T follicular helper cell (primary cell): ENCODE data around the gene PHF2.

Experiments used
- DNase-seq: peaks from one replicate; pipeline ENCODE4 v3.0.0-alpha.2; 2020; ENCODE audit warnings: low read depth
- total RNA-seq, 2 experiments: gene quantifications; one replicate each; lab custom pipeline; 2026; lab: John Stamatoyannopoulos, UW

The PHF2 gene
- 49.5 to 94.1 reads per million in 2 experiments for total RNA-seq

DNA sequence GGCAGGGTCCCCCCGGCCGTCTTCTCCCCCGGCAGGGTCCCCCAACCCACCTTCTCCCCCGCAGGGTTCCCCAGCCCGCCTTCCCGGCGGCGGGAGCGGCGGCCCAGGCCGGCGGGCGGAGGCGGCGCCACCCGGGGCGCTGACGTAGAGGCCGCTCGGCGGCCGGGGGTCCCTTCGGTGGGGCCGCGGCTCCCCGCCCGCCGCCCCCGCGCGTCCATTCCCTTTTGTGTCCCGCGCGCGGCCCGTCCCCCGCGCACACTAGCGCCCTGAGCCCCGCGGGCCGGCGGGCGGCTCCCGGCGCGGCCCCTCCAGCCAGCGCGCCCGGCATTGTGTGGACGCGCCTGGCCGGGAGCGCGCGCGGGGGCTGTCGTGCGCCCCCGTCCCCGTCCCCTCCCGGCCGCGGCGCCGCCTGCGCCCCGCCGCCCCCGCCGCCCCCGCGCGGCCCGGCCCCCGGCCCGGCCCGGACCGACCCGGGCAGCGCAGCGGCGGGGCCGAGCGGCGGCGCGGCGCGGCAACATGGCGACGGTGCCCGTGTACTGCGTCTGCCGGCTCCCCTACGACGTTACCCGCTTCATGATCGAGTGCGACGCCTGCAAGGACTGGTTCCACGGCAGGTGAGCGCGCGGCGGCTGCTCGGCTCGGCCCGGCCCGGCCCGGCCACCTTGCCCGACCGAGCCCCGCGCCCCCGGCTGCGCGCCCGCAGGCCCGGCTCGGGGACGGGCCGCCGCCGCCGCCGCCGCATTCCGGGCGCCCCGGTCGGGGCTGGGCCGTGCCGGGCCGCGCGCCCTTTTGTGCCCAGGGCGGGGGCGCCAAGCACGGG is at the start of gene PHF2:
Gene PHF2, plus strand, starts transcription at position 327 of the 820 bp plus-strand sequence. Its CDS starts 190 bp downstream, at position 517.
- no peak for DNase-seq

DNA sequence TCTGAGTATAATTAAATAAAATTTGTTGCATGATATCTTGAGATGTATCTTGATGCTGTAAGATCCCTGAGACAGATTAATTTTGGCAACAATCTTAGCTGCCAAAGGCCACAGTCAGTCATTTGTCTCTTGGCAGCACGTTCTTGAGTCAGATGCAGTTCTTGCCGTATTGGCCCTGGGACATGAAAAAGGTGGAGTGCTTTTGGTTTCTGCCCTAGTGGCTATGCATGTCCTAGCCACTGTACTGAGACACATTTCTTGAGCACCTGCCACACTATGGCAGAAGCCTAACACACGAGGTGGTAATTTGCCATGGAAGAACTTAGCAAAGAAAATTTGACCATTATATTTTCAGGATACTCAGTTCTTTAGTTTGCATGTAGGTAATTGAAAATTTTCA is 45.0 kb upstream of the PHF2 start:
- no peak for DNase-seq

DNA sequence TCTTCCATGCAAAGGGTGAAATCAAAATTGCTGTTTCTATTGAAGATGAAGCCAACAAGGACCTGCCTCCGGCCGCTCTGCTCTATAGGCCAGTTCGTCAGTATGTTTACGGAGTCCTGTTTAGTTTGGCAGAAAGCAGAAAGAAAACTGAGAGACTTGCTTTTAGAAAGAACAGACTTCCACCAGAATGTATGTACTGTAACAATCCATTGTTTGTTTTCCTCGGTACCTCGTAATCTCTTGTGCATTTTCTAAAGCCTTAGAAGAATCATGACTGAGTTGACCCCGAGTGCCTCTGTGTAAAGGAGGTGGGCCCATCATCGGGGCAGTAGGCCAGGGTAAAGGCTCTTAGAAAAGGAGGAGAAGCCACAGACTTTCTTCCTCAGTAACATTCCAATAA is 44.2 kb upstream of the PHF2 start:
- DNase-seq = no peak

DNA sequence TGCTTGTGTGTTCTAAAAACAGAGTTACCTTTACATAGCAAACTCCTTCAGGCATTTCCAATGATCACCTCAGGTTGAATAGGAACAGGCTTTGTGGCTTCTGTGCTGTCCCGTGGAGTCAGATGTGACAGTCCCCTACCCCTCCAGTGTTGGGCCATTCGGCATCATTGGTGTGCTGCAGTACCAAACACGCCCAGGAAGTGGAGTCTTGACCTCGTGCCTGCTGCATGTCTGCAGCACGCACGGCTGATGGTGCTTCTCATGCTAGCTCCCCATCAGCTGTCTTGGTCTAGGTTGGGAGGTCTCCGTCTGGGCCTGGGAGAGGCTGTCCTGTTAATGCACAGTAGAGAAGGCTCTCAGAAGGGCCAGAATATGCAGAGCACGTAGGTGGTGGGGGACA is 42.5 kb upstream of the PHF2 start:
- no peak for DNase-seq

DNA sequence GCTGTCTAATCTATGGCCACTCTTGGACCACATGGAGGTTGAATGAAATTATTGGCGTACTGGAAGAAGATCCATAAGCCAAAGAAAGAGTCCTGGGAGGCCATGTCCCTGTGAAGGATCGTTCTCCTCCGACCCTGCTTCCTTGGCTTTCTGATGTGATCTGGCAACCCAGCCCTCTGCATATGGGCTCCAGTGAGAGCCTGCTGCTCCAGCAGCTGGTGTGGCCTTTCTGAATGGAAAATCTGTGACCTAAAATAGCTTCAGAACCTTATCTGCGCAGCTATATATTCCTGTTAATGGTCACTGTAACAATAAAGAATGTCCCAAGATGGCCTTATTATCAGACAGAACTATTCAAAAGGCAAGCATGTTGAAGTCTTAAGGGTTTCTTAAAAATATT is 40.2 kb upstream of the PHF2 start:
- no peak for DNase-seq

DNA sequence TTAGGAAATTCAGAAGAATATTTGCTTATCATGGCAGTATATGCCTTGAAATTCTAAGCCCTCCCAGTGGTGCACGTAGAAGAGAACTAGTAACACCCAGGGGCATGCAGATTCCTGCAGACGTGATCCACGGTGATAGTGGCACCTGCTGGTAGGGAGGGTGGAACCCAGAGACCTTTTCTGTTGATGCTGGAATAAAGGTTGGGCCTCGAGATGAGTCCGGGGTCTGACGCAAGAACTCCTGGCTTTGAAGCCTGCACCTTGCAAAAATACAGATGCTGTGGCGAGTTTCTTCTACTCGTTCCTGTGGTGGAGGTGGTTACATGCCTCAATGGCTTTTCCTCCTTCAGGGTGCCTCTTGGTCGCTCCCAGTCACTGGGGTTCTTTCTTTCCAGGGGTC is 39.5 kb upstream of the PHF2 start:
- DNase-seq = no peak

DNA sequence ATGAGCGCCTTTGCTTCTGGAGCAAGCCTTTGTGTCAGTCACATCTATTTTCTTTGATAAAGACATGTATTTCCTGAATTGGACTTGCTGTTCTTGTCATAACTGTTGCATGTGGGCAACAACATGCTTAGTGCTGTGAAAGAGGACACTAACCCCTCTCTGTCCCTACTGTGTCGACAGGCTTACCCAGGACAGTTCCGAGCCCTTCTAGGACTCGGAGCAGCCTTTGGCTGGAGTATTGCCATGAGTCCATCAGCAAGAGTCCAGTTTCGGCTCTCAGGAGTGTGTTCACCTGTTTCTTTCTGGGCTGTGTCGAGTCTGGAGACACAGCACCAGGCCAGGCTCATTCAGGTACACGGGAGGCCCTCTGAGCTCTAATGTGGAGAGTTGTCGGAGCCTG is 36.1 kb upstream of the PHF2 start:
- DNase-seq = no peak

DNA sequence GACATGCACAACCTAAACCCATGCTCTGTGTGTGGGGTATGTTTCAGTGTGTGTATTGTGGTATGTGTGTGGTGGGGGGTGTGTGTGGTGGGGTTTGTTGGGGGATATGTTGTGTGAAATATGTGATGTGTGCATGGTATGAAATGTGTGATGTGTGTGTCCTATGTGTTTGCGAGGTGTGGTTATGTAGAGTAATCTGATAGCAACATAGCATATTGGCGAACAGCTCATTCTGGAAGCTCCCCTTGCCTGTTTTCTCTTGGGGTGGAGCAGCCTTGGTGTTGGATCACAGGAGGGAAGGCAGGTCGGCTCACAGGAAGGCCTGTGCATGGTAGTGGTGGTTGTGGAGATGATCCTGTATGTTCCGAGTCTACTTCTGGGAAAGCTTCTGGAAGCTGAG is 35.4 kb upstream of the PHF2 start:
- no peak for DNase-seq

DNA sequence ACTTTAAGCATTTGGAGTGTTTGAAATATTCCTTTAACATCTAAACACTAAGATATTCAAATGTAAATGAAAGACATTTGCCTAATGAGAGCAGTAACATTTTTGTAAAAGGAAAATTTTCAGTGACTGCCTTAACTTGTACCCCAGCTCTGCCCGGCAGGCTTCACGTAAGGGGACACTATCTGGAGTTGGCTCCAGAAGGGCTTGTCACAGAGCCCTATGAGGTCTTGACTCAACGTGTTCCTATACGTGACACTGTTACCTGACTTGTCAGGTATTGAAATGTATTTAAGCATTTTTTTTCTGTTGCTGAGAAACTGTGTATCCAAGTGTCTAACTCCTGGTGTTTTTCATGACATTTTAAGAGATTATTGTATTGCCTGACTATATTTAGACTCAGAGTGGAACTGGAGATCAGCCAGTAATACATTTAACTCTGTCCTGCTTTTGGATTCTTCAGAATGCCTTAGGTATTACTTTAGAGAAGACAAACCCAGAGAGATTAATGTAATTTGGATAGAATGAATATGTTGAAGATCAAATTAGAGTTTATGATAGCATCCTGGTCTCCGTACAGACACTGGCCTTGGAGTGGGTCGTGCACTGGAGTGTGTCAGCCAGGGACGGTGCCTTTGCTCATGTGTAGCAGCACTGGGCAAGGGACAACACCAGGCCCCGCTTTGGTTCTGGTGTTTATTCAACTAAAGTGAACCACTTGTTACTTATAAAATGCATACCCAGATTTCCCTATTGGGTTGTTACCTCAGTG is 34.6 kb upstream of the PHF2 start:
- no peak for DNase-seq

DNA sequence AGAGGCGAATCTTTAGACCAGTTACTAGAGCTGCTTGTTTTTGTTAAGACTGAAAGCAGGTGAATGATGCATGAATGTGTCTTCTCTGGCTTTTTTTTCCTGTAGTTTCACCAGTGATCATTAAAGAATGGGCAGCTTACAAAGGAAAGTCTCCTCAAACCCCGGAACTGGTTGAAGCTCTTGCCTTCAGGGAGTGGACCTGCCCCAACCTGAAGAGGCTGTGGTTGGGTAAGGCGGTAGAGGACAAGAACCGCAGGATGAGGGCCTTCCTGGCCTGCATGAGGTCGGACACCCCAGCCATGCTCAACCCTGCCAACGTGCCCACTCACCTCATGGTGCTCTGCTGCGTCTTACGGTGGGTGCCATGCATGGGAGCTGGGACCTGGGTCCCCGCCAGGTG is 33.3 kb upstream of the PHF2 start:
- DNase-seq = no peak

DNA sequence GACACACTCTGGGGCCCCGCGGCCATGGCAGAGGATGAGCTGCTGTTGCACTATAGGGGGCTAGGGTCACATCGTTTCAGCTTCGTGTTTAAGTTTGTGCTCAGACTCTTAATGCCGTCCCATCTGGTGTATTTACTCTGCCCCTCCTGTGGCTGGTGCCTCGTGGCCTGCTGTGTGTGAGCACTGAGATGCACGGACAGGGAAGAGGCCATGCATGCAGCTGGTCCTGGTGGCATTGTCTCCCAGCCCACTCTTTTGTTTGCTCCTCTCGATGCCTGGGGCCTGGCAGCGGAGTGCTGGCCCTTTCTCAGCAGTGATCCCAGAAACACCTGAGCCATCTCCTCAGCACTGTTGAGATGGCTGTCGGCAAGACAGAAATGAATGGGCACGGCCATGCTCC is 30.0 kb upstream of the PHF2 start:
- DNase-seq = no peak

DNA sequence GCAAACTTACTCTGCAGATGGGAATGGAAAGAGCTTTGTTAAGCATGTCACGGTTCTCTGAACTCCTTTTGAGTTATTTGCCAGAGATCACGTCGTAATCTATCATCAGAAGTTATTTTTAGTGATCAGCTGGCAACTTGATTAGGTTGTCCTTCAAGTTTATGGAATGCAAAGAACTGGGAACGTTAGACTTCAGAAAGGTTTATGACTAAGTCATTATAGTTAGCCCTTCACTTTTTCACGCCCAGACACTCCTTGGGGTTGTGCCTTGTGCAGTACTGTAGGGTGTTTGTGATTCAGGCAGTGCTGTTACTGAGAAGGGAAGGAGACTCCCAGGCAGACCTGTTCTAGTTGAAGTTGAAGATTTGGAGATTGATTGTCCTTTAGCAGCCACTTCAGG is 26.8 kb upstream of the PHF2 start:
- no peak for DNase-seq

DNA sequence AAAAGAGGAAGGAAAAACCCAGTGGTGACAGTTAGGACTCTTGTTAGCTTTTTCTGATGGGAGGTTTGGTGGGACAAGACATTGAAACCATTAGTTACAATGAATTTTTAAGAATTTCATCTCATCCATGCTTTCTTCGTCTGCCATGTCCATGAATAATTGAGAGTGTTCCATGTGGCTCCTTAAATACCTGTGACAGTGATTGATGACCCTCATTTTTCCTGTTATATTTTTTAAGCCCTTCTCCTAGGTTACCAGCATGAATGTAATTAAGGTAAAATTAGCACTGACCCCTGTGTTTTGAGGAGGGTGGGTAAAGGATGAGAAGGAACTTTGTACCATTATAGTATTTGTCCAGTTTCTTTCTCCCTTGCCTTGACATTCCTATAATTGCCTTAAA is 23.5 kb upstream of the PHF2 start:
- no peak for DNase-seq

DNA sequence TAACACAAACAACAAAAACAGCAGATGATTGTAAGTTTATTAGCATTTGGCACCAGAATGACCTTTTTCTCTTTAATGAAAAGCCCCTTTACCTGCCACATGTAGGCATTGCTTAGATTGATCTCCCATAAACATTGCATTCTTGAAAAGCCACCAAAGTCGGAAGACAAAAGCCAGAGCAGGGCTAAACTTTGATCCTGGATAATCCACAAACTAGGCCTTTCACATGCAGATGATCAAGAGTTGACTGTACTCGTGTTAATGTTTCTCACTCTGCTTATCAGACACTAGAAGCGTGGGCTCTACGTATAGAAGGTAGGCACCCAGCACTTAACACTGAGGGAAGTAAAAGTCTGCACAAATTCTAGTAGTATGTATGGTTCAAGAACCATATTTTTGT is 21.0 kb upstream of the PHF2 start:
- DNase-seq = no peak

DNA sequence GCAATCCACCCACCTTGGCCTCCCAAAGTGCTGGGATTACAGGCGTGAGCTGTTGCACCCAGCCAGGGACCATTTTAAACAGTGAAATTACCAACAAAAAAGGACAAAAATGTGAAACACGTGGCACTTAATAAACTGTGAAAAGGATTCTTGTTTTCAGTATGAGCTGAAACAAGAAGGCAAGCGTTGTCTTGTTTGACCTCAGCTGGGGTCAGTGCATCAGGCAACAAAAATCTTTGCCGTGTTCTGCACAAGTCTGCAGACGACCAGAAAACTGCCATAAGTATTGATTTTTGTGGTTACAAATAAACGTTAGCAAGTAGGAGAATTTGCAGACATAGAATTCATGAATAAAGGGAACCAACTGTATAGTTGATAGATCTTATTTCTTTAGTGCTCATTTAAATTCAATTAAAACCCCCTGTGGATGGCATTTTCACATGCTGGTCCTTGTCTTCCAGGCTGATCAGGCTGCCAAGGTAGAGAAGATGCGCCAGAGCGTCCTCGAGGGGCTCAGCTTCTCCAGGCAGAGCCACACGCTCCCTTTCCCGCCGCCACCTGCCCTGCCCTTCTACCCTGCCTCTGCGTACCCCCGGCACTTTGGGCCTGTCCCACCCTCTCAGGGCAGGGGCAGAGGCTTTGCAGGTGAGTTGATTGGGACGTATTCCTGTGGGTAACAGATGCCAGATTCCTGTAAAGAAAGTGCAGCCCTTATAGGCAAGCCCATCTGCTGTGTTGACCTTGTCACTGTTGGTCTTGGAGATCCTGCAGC is 18.8 kb upstream of the PHF2 start:
- no peak for DNase-seq

DNA sequence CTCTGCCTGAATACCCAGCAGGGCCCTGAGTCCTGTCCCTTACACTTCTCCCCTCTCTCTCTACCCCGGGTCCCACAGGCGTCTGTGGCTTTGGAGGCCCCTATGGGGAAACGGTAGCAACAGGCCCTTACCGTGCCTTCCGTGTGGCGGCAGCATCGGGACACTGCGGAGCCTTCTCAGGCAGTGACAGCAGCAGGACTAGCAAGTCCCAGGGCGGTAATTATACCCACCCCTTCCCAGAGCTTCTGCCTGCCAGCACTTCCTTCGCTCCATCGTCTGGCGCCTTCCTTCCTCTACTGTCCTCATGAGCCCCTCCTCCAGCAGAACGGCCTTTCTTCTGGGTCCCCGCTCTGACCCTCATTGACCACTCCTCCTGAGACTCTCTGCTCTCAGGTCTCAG is 17.9 kb upstream of the PHF2 start:
- no peak for DNase-seq

DNA sequence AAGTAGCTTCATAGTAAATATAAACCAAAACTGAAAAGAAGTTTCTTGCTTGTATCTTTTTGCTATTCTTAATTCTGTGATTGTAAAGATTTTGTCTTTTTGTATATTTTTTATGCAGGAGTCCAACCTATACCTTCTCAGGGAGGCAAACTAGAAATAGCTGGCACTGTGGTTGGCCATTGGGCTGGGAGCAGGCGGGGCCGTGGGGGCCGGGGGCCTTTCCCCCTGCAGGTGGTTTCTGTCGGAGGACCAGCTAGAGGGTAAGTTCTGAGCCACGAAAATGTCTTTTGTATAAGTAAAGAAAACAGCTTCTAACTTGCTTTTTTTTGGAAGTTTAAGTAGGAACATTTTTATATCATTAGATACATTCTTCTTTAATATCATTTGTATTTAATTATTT is 15.4 kb upstream of the PHF2 start:
- no peak for DNase-seq

DNA sequence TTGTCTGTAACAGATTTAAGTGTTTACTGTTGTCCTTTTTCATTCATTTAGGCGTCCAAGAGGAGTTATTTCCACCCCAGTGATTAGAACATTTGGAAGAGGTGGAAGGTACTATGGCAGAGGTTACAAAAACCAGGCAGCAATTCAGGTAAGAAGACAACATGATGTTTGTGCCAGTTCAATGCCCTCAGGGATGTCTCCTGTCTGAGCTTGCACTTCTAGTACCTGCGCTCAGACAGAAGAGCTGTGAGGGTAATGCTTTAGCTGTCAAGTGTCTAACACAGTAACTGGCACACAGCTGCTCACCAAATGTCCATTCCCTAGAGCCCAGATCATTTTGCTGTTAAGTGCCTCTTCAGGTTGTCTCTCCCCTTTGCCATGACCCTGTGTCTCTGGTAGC is 14.2 kb upstream of the PHF2 start:
- no peak for DNase-seq

DNA sequence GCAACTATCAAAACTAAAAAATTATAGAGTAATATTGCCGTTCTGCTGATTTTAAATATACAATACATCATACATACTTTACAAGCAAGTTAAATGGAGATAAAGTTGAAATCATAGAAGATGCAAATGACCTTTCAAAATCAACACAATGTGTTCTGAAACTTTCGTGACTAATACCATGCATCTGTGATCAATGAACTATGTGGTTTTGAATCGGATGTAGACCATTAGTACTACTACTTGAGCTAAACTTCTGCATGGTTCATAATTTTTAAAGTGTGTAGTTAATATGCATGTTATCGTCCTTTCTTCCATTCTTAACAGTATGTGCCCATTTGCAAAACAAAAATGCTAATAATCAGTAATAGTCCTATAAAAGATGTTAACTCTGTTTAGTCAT is 11.3 kb upstream of the PHF2 start:
- no peak for DNase-seq

DNA sequence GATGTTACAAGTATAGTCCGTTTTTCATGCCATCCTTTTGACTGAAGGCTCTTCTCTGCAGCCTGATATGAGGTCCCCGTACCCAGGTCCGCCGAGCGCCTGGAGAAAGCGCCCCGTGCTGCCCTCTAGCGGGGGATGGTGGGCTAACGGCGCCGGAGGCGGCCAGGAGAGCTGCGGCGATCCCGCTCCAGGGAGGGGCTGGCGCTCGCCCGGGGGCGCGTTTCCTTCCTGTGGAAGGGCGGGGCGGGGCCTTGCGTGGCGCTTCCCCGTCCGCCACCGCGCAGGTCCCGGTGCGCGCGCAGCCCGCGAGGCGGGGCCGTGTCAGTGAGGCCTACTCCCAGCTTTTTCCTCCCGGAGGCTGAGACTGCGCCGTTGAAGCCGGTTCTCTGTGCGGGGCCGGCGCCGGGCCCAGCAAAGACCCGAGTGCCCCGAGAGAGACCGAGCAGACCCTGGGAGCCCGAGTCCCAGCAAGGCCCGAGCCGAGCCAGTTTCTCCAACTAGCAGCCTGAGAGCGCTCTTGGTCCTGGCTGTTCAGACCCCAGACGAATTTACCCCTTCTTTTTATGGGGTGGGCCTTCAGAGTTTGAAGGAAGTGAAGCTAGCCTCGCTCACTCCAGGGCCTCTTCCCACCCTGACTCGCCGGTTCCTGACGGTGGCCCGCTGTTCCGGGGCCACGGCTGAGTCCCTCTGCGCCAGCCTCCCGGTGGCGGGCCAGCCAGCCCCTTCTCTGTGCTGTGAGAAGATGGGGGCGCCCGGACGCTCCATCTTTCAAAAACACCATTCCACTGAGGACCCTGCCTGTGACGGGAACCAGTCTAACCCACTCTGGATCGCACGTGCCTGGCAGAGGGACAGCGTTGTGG is 9.7 kb upstream of the PHF2 start:
- peak; percentile 97 for DNase-seq

DNA sequence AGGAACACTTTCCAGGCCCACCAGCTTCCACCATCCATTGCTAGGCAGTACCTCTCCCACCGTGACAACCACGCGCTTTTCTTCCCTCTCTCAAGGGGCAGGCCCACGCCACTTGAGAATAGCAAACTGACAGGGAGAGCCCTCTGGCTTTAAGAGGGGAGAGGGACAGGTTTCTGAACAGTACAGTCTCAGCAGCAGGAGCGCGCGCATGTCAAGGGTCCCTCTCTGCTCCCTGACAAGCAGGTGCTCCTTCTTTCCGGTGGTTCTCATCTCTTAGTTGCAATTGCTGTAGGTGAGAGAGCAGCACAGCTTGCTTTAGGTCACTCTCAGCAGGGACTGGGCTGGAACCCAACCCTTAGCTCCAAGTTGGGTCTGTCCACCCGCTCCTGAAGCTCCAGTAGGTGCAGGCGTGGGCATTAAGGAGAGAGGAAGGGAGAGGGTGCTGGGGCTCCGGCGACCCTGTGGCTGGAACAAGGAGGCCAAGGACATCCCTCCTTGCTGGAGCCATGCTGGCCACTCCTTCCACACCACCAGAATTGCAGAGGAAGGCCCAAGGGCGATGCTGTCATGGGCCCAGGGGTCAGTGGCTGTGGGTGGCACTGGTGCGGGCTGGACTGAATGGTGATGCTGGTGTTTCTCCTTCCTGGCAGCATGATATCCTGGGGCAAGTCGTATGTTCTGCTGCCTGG is 9.0 kb upstream of the PHF2 start:
- DNase-seq = no peak
